Raji (cell line): ENCODE measurements around the gene DNAJC24.

Source experiments
- POLR2A ChIP-seq: IDR thresholded peaks from 2 replicates; pipeline ENCODE4 v1.6.1; 2011; ENCODE audit warnings: low read depth, low read length, control low read depth; ENCODE audit not compliant: insufficient read depth

The DNAJC24 gene

GRCh38 chr11:31445621-31446020 lies 76.0 kb downstream of the DNAJC24 start:
- TF ChIP-seq POLR2A = no peak

DNA sequence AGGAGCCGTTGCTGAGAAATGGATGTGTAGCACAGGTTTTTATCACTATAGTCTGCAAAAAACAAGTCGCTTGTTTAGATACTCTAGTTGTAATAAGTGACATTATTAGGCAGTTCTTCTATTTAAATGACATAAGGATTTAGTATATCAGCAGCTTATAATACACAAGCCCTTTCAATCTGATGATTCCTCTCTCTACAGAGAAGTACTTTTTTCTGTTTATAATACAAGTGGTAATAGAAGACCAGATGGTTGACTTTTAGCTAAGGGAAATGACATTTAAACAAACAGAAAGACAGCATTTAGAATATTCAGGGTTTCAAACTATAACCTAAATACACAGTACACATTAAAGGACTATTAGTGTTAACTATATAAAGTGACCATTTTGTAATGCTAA lies 79.4 kb downstream of the DNAJC24 start:
- no peak for TF ChIP-seq POLR2A

DNA sequence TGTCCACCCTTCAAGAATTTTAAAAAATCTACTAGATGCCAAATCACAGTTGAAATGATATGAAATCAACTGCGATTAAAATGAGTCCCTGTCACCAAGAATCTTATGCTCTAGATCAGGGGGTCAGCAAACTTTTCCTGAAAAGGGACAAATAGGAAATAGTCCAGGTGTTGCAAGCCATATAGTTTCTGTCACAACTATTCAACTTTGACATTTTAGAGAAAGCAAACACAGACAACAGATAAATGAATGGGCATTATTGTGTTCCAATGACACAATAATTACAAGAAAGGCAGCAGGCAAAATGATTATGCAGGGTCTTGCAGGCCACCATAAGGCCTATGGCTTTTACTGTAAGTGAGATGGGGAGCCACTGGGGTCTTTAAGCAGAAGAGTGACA lies 81.2 kb downstream of the DNAJC24 start:
- TF ChIP-seq POLR2A = no peak

GRCh38 chr11:31455177-31455576 lies 85.5 kb downstream of the DNAJC24 start:
- TF ChIP-seq POLR2A = no peak

GRCh38 chr11:31464436-31464835 lies 94.8 kb downstream of the DNAJC24 start:
- no peak for TF ChIP-seq POLR2A

- TF ChIP-seq POLR2A = no peak
These were observed 104.4 kb downstream of the DNAJC24 start for GRCh38 chr11:31474083-31474482.

- TF ChIP-seq POLR2A = no peak
These were observed 108.0 kb downstream of the DNAJC24 start for GRCh38 chr11:31477528-31478222.

GRCh38 chr11:31478223-31478590 lies 108.5 kb downstream of the DNAJC24 start:
- no peak for TF ChIP-seq POLR2A

DNA sequence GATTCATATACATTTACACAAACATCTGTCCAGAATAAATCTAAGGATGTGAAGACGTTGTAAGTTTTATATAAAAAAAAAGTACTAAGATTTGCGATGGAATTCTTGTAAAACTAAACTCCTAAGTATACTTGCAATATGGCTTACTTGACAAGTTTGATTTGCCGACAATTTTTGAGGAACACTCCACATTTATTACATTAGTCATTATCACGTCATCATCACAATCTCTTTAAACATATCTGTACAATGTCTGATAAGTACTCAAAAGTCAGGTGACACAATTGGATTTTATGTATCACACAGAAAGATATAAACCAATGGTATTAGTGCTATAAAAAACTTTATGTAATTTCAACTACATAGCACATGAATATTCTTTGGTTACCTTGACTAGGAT lies 109.4 kb downstream of the DNAJC24 start:
- no peak for TF ChIP-seq POLR2A

DNA sequence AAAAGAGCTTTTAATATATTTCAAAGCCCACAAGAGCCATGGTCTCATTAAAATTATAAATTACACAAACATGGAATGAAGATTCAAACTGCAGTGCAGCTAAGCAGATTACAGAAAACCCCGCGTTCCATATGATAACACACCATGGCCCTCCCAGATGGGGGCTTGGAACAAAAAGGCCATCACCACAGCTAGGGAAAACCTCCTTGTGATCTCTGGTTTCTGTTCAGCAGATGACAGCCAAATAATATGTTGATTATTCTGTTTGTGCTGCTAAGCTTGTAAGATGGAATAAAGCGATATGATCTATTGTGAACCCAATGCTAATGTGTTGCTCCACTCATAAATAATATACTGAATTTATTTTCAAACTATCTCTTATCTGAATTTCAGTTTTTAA lies 111.3 kb downstream of the DNAJC24 start:
- no peak for TF ChIP-seq POLR2A
